ENCODE data around the gene BTBD9. TPM values are rescaled to one million over a fixed set of nuclear protein-coding genes. Genes with fewer than 3 reads are reported as not detected.
"Not testable (repeated sequence)": the region's sequence is repeated elsewhere in the genome, so short reads cannot be mapped to it uniquely, and the experiment has no call there.

Gene BTBD9
- total RNA-seq, 1 experiment from 2014 or later = 6.5 TPM

DNA sequence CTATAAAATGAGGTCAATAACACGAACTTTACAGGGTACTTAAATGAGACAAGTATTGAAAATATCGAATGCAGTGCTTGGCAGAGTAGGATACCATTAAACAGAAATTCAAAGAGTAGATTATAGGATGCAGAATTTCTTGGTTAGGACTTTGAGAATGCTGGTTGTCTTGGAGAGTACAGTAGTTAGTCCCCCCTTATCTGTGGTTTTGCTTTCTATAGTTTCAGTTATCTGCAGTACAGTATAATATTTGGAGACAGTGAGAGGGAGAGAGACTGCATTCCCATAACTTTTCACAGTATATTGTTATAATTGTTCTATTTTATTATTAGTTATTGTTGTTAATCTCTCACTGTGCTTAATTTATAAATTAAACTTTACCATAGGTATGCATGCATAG lies 290.5 kb downstream of the BTBD9 start:
- DNase-seq (ENCODE audit: low read depth) = no peak

DNA sequence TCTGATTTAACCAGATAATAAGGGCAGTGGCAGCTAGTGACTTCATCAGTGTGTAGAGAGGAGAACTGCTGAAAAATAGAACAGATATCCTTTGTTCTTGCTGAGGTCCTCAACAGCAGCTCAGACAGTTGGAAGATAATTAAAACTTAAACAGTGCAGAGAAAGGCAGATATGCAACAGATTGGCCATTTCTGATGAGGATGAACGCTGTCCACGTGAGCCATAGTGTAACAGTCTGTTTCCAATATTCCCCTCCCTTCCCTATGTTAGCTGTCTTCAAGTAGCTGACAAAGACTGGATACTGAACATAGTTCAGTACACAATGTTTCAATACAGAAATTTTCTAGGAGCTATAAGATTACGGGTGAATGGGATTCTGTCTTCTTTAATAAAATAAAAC lies 291.4 kb downstream of the BTBD9 start:
- DNase-seq (ENCODE audit: low read depth) = no peak

- not testable (repeated sequence) for DNase-seq (ENCODE audit: low read depth)
Measured at GRCh38 chr6:38347829-38348228, 291.9 kb downstream of the BTBD9 start.

DNA sequence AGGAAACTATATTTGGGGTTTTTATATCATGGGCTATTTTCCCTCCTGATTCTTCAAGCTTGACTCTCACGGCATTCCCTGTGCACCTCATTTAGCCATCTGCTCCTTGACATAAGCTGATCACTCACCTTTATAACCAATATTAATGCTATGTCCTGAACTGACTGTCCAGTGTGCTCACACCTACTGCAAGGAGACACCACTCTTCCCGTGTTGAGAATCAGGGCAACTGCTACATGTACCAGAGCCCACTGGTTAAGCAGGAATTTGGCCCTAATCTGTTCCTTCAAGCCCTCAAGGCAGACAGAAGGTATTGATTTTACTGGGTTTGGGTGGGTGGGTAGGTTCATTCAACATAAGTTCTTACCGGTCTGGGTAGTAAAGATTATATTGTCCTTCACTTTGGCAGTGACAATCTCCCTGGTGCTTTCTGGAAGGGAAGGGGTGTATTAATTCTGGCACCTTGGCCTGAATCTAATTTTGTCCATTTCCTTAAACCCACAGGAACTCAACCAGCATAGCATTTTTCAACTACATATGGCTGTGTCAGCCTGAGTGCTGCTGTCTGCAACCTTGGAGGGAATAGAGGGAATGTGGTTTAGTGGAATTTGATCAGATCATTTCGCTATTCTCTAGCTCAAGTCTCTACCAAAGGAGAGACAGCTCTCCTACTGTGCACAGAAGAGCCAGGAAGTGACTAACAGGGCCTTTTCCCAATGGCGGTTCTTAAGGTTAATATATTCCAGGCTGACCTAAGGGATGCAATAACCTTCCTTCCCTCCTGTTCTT lies 293.2 kb downstream of the BTBD9 start:
- DNase-seq (ENCODE audit: low read depth) = peak; percentile 66

GRCh38 chr6:38345586-38345985 lies 294.1 kb downstream of the BTBD9 start:
- no peak for DNase-seq (ENCODE audit: low read depth)

DNA sequence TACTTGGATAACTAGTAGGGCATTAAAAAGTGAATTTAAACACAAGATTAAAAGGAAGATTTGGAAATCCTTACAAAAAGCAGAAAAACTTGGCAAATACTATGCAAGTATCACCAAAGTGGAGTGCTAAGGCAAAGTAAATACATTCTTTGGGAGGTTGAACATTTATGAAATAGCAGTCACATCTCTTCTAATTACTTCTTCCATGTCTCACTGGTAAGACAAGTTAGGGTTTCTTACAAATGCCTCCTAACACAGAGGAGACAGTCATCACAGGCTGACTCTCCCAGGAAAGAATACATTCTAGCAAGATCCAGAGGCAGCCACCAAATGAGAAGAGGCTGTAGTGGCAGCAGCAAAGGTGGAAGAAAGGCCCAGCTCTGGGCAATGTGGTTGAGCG lies 298.2 kb downstream of the BTBD9 start:
- DNase-seq (ENCODE audit: low read depth) = no peak

GRCh38 chr6:38339914-38340313 lies 299.8 kb downstream of the BTBD9 start:
- DNase-seq (ENCODE audit: low read depth) = no peak

GRCh38 chr6:38337819-38338465 lies 301.8 kb downstream of the BTBD9 start:
- DNase-seq (ENCODE audit: low read depth) = peak; percentile 53

DNA sequence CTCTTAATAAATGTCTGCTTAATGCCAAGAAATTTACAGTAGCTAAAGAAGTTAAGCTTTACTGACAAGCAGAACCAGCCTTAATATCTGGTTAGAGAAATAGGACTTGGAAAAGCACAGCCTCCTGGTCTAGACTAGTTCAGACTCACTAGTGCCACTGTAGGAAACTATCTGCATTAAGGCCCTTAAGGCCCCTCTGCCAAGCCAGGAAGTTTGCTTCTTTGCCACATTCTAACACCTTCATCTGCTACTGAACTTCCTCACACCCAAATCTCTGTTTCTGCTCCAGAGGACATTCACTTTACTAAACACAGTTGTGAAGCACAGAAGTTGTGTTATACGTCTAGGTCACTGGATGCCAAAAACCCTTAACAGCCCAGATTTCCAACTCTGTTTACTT lies 302.8 kb downstream of the BTBD9 start:
- no peak for DNase-seq (ENCODE audit: low read depth)

GRCh38 chr6:38326837-38327236 lies 312.9 kb downstream of the BTBD9 start:
- DNase-seq (ENCODE audit: low read depth) = no peak

- DNase-seq (ENCODE audit: low read depth) = no peak
Measured at GRCh38 chr6:38323216-38323615, 316.5 kb downstream of the BTBD9 start.

GRCh38 chr6:38322138-38322537 lies 317.6 kb downstream of the BTBD9 start:
- DNase-seq (ENCODE audit: low read depth) = no peak

- DNase-seq (ENCODE audit: low read depth) = no peak
Measured at GRCh38 chr6:38320843-38321242, 318.9 kb downstream of the BTBD9 start.

- no peak for DNase-seq (ENCODE audit: low read depth)
Measured at GRCh38 chr6:38320358-38320757, 319.4 kb downstream of the BTBD9 start.

DNA sequence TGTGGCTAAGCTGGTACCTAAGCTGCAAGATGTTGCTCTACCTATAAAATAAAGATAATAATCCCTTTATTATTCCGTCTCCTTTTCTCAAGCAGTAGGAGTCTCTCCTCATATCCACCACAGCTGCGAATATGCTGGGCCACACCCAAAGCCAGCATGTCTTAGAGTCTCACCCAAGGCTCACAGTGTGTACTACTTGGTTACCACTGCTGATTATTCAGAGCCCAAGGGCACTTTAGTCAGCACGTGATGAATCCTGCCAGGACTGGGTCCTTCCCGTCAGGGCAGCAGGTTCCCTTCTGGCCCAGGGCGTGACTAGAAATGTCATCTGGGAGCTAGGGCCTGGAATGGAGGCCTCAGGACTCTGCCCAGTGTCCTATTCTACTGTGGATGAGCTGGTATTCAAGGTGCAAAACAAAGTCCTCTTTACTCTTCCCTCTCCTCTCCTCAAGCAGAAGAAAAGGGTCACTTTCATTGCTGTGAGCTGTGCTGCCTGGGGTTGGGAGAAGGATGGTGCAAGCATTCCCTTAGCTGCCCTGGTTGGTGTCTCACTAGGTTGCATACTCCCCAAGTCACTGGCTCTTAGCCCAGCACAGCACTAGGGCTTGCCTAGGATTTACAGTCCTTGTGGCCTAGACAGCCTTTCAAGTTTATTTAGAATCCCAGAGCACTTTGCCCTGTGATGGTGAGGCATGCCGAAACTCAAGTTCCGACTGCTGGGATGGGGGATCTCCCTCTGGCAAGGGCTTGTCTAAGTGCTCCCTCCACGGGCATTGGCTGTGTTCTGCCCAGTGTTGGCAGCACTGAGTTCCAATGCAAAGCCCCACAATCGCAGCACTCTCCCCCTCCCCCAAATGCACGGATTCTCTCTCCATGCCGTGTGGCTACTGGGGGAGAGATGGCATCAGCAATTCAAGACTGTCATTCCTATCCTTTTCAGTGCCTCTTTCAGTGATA lies 320.2 kb downstream of the BTBD9 start:
- no peak for DNase-seq (ENCODE audit: low read depth)

DNA sequence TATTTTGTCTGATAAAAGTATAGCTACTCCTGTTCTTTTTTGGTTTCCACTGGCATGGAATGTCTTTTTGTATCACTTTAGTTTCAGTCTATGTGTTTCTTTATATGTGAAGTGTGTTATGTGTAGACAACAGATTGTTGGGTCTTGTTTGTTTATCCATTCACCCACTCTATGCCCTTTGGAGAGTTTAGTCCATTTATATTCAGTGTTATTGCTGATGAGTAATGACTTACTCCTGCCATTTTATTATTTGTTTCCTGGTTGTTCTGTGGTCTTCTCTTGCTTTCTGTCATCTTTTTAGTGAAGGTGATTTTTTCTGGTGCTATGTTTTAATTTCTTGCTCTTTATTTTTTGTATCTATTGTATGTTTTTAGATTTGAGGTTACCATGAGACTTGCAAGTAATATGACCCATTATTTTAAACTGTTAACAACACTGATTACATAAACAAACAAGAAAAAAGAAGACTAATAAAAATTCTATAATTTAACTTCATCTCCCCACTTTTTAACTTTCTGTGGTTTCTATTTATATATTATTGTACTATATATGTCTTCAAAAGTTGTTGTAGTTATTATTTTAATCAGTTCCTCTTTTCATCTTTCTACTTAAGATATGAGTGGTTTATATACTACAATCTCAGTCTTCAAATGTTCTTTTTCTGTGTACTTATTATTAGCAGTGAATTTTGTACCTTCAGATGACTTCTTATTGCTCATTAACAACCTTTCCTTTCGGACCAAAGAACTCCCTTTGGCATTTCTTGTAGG lies 323.4 kb downstream of the BTBD9 start:
- no peak for DNase-seq (ENCODE audit: low read depth)

GRCh38 chr6:38311201-38311600 lies 328.5 kb downstream of the BTBD9 start:
- no peak for DNase-seq (ENCODE audit: low read depth)

GRCh38 chr6:38310061-38310460 lies 329.7 kb downstream of the BTBD9 start:
- DNase-seq (ENCODE audit: low read depth) = no peak

DNA sequence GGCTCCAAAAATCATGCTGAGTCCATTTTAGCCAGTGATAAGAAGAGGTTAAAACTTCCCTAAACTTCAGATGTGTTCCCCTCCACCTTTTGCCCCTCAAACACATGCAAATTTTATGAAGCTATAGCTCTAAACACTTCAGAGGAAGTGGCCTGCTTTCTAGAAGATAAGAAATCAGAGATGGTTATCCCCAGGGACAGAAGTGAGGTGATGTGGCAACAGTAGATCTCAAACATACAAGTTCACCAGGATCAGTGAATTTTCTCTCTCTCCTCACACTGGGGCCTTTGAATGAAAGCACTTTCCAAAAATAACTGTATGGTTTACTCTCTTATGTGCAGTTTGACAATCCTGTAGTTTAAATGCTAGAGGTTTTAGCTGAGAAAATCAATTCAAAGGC lies 332.0 kb downstream of the BTBD9 start:
- DNase-seq (ENCODE audit: low read depth) = no peak

DNA sequence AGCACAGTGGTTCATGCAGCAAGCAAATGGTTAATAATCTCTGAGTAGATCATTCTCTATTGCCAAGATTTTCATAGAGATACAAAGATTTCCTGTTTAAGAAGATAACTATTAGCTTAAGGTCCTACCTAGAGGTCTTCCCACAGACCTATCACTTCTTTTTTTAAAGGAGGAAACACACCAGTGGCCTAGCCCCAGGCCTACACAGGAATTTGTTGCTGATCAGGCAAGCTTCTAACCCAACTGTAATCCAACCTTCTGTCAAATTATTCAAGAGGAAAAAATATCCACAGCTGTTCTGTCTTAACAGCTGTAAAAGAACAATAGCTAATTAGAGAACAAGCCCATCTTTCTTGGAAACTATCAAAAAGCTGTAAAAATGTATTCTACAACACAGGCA lies 332.8 kb downstream of the BTBD9 start:
- DNase-seq (ENCODE audit: low read depth) = peak; percentile 73

DNA sequence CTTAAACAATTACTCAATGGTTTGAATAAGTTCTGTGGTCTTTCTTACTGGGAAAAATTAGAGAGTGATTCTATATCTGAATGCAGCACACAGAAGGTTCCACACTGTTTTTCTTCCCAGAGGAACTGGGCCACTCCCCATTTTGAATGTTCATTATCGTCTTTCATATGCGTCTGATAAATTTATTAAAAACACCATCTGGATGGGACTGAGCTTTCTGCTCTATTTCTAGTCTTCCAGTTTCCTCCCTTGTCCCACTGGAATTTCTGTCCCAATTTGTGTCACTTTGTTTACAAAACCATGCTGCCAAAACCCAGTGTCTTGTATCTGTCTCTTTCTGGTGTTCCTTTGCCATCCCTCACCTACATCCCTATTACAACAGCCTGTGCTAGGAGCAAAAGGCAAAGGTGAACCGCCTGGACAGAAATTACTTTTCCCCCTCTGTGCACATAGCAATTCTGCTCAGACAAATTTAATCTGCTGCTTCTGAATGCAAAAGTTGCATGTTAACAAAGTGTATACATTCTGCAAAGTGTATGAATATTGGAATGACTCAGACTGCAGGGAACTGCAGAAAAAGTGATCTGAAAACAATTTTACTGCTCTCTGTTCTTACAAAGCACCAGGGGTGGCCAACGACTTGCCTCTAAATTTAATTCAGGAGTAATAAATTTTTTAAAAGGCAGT lies 333.6 kb downstream of the BTBD9 start:
- DNase-seq (ENCODE audit: low read depth) = no peak

Data from LHCN-M2 (cell line).